Measurements from ENCODE around the gene BSG. TPM values are rescaled to one million over a fixed set of nuclear protein-coding genes. Genes with fewer than 3 reads are reported as not detected.

Gene BSG
- total RNA-seq, 1 experiment from 2014 or later: 758 TPM

GRCh38 chr19:613732-614567 lies 41.6 kb downstream of the BSG start:
- Mint-ChIP-seq H3K27me3 (ENCODE audit: low read depth) (no peaks in the 10 kb centered on the region), H3K27ac (no peak overlapping the region), H3K36me3 (peaks cover 23% of the 10 kb centered on the region), H3K4me1 (peaks cover 3% of the 10 kb centered on the region; the same call in 1 of the 2 replicates), H3K9me3 (no peaks in the 10 kb centered on the region), H3K4me3 (no peak overlapping the region)
- DNase-seq (ENCODE audit: low spot score) (no peak), ATAC-seq (no peak)
- TF ChIP-seq FOXK1 (CRISPR knock-in tag; IDR thresholded peaks at IDR 0.05): no peak
- TF ChIP-seq, protein P1, sequence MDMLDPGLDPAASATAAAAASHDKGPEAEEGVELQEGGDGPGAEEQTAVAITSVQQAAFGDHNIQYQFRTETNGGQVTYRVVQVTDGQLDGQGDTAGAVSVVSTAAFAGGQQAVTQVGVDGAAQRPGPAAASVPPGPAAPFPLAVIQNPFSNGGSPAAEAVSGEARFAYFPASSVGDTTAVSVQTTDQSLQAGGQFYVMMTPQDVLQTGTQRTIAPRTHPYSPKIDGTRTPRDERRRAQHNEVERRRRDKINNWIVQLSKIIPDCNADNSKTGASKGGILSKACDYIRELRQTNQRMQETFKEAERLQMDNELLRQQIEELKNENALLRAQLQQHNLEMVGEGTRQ (CRISPR knock-in tag; IDR thresholded peaks at IDR 0.05): no peak
- TF ChIP-seq USF1 (CRISPR knock-in tag; IDR thresholded peaks at IDR 0.05): no peak
- TF ChIP-seq IRF2 (CRISPR knock-in tag; IDR thresholded peaks at IDR 0.05; ENCODE audit: borderline replicate concordance, low read depth): no peak
- TF ChIP-seq, protein P2, sequence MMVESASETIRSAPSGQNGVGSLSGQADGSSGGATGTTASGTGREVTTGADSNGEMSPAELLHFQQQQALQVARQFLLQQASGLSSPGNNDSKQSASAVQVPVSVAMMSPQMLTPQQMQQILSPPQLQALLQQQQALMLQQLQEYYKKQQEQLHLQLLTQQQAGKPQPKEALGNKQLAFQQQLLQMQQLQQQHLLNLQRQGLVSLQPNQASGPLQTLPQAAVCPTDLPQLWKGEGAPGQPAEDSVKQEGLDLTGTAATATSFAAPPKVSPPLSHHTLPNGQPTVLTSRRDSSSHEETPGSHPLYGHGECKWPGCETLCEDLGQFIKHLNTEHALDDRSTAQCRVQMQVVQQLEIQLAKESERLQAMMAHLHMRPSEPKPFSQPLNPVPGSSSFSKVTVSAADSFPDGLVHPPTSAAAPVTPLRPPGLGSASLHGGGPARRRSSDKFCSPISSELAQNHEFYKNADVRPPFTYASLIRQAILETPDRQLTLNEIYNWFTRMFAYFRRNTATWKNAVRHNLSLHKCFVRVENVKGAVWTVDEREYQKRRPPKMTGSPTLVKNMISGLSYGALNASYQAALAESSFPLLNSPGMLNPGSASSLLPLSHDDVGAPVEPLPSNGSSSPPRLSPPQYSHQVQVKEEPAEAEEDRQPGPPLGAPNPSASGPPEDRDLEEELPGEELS (CRISPR knock-in tag; IDR thresholded peaks at IDR 0.05): no peak
- no peak for TF ChIP-seq ZNF416 (CRISPR knock-in tag; IDR thresholded peaks at IDR 0.05)
- no peak for TF ChIP-seq TEAD1 (CRISPR knock-in tag; IDR thresholded peaks at IDR 0.05)
- no peak for TF ChIP-seq EMX1 (CRISPR knock-in tag; IDR thresholded peaks at IDR 0.05)
- no peak for TF ChIP-seq ZNF219 (CRISPR knock-in tag; IDR thresholded peaks at IDR 0.05; ENCODE audit: borderline replicate concordance)
- no peak for TF ChIP-seq ARID4B (CRISPR knock-in tag; IDR thresholded peaks at IDR 0.05; ENCODE audit: borderline replicate concordance)
- no peak for TF ChIP-seq AR (CRISPR knock-in tag; IDR thresholded peaks at IDR 0.05)
- no peak for TF ChIP-seq SP1 (CRISPR knock-in tag; conservative IDR thresholded peaks at IDR 0.05)
- TF ChIP-seq CBFB (CRISPR knock-in tag; IDR thresholded peaks at IDR 0.05; ENCODE audit: low read depth): no peak
- no peak for TF ChIP-seq GRHL2 (CRISPR knock-in tag; IDR thresholded peaks at IDR 0.05; ENCODE audit: insufficient replicate concordance, severe bottlenecking)
- ChIA-PET POLR2A (no interaction called here), CTCF (no interaction called here)

All from WTC11 (cell line).